Measurements from ENCODE around the gene PCNX1.
"Not testable (repeated sequence)": the region's sequence is repeated elsewhere in the genome, so short reads cannot be mapped to it uniquely, and the experiment has no call there.

PCNX1 gene

DNA sequence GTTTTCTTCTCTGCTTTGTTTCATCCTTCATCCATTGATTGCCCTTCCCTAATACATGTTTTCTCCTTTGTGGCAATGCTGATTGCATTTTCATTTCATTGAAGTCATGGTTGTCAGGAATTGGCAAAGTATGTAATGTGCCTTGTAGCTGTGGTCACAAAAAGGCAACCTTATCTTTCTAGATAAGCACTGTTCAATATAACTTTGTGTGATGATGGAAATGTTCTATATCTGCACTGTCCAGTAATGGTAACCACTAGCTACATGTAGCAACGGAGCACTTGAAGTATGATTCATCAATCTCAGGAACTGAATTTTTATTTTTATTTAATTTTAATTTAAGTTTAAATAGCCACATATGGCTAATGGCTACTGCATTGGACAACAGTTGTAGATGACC is 79.8 kb downstream of the PCNX1 start:
- H3K4me3 ChIP-seq (ENCODE audit: low read length) = no peak overlapping the region
- no peak for TF ChIP-seq ZNF274 (IDR thresholded peaks at IDR 0.05; ENCODE audit: low read depth, low read length)

DNA sequence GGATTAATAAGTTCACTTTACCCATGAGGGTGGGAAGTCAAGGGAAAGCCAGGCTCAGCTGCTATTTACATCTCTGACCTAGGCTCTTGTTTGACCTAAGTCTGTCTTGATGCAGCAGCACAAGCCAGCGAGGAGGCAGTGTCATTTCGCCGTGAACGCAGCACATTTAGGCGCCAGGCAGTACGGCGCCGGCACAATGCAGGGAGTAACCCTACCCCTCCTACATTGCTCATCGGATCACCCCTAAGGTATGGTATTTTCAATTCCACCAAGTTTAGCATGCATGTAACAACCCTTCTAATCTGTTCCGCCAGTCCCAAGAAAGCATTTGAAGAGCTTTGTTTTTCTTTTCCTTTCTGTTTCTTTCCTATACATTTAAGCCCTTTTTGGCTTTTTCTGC is 81.2 kb downstream of the PCNX1 start:
- H3K4me3 ChIP-seq (ENCODE audit: low read length) = peak overlapping the region; percentile 70; the same call in 1 of the 2 replicates
- no peak for TF ChIP-seq ZNF274 (IDR thresholded peaks at IDR 0.05; ENCODE audit: low read depth, low read length)

DNA sequence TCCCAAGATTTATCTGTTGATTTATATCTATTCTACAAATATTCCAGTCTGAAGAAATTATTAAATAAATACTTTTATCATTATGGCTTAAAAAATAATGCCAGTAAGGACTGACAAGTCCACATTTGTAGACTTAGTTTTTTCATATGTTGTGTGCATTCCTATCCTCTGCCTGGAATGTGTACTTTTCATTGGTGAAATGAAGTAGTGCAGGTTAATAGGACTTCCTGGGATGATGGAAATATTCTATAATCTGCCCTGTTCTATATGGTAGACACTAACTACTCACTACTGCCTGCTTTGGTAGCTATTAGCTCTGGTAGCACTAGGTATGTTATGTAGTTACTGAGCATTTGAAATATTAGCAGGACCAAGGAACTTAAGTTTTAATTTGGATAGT is 86.7 kb downstream of the PCNX1 start:
- TF ChIP-seq ZNF274 (IDR thresholded peaks at IDR 0.05; ENCODE audit: low read depth, low read length) = no peak
- no peak overlapping the region for H3K4me3 ChIP-seq (ENCODE audit: low read length)

DNA sequence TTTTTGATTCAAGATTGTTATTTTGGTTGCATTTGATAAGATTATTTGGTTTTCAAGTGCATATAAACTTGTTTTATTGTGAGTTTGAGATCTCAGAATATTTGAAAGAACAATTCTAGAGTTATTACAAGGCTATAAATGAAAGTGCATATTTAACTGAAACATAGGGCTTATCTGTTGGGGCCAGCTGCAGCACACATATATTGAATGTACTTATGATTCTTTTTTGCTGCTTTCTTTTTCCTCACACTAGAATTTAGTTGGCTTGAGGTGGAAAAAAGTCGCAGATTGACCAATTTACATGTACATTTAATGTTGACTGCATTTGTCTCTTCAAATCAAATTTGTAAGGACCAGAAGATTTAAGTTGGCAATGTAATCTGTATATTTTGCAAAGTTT is 88.0 kb downstream of the PCNX1 start:
- H3K4me3 ChIP-seq (ENCODE audit: low read length) = no peak overlapping the region
- TF ChIP-seq ZNF274 (IDR thresholded peaks at IDR 0.05; ENCODE audit: low read depth, low read length) = no peak

DNA sequence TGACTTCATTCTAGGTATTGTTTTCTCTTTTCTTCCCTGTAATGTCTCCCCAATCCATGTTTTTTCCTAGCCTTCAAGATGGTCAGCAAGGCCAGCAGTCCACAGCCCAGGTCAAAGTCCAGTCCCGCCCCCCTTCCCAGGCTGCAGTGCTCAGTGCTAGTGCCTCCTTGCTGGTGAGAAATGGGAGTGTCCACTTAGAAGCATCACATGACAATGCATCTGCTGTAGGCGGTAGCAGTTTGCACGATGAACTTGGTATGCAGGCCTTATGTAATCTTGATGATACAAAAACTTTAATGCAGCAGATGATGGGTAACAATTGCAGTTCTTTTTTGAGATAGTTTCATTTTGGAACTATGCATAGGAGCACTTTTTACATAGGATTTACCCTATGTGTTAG is 88.4 kb downstream of the PCNX1 start:
- H3K4me3 ChIP-seq (ENCODE audit: low read length) = no peak overlapping the region
- no peak for TF ChIP-seq ZNF274 (IDR thresholded peaks at IDR 0.05; ENCODE audit: low read depth, low read length)

DNA sequence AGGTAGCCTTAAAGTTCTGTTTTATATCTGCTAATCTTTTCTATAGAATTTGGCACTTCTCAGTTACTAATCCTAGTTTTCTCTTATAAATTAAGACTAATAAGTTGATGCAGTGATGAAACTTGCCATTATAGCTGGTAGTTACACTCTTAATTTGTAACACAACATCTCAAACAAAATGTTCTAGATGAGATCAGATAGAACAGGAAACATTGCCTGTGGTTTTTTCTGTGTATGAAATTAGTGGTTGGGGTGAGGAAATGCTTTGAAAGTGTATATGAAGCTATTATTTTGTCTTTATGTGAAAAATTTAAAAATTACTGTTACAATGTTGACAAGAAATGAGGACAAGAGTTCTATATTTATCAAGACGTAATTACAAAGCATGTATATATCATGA is 91.9 kb downstream of the PCNX1 start:
- no peak overlapping the region for H3K4me3 ChIP-seq (ENCODE audit: low read length)
- no peak for TF ChIP-seq ZNF274 (IDR thresholded peaks at IDR 0.05; ENCODE audit: low read depth, low read length)

DNA sequence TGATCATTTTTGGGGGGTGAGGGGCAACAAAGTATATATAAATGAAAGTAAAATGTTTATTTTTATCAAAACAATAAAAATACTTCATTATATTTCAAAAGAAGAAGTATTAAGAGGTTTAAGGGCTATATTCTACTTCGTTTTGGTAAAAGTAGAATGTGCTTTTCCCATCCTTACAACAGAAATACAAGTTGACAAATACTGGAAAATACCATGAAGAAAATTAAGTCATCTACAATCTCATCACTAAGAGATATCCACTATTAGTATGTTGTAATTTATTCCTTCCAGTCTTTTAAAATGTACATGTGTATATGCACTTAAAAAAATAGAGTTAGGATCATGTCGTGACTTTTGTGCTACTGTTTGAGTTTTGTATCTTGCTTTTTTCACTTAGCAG is 92.8 kb downstream of the PCNX1 start:
- no peak for TF ChIP-seq ZNF274 (IDR thresholded peaks at IDR 0.05; ENCODE audit: low read depth, low read length)
- H3K4me3 ChIP-seq (ENCODE audit: low read length) = no peak overlapping the region

DNA sequence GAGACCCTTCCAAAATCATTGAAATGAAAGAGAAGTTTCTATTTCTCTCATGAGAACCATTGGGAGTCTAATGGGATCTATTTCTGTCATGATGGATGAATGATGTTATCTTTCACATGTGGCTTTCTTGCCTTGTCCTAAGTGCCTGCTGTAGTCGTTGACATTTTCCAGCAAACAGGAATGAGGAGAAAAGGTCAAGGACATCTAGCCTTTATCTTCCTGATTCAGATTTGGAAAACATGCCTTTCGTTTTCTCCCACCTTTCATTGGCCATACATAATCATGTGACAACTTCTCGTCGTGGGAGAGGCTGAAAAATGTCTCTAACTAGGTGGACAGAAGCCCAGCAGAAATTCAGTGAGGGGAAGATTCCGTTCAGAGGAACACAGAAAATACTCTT is 94.5 kb downstream of the PCNX1 start:
- no peak for TF ChIP-seq ZNF274 (IDR thresholded peaks at IDR 0.05; ENCODE audit: low read depth, low read length)
- no peak overlapping the region for H3K4me3 ChIP-seq (ENCODE audit: low read length)

DNA sequence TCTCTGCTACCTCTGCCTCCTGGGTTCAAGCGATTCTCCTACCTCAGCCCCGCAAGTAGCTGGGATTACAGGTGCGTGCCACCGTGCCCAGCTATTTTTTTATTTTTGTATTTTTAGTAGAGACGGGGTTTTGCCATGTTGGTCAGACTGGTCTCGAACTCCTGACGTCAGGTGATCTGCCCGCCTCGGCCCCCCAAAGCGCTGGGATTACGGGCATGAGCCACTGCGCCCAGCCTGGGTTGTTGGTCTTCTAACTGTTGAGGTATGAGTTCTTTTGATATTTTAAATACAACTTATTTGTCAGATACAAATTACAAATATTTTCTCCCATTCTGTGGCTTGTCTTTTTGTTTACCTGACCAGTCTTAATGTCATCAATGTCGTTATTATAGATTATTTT is 95.9 kb downstream of the PCNX1 start:
- no peak for TF ChIP-seq ZNF274 (IDR thresholded peaks at IDR 0.05; ENCODE audit: low read depth, low read length)
- no peak overlapping the region for H3K4me3 ChIP-seq (ENCODE audit: low read length)

DNA sequence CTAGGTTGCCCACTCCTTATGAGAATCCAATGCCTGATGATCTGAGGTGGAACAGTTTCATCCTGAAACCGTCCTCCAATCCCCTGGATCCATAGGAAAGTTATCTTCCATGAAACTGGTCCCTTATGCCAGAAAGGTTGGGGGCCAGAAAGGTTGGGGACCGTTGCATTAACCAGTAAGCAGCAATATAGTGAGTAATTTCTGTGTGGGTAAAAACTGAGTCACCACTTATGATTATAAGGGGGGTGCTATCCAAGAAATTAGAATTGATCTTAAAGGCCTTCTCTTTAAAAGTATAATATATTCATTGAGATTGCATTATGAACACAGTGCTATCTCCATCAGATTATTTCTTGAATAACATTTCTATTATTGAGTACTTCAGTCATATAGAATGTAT is 97.2 kb downstream of the PCNX1 start:
- H3K4me3 ChIP-seq (ENCODE audit: low read length) = no peak overlapping the region
- no peak for TF ChIP-seq ZNF274 (IDR thresholded peaks at IDR 0.05; ENCODE audit: low read depth, low read length)

DNA sequence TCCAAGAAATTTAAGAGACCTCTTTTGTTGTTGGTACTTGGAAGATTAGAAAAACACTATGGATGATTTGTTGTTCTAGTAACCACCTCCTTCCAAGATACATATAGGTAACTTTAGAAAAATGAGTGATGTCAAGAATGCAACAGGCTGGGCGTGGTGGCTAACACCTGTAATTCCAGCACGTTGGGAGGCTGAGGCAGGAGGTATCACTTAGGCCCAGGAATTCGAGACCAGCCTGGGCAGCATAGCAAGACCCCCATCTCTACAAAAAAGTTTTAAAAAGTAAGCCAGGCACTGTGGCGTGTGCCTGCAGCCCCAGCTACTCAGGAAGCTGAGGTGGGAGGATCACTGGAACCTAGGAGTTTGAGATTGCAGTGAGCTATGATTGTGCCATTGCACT is 97.8 kb downstream of the PCNX1 start:
- TF ChIP-seq ZNF274 (IDR thresholded peaks at IDR 0.05; ENCODE audit: low read depth, low read length) = no peak
- H3K4me3 ChIP-seq (ENCODE audit: low read length) = no peak overlapping the region

DNA sequence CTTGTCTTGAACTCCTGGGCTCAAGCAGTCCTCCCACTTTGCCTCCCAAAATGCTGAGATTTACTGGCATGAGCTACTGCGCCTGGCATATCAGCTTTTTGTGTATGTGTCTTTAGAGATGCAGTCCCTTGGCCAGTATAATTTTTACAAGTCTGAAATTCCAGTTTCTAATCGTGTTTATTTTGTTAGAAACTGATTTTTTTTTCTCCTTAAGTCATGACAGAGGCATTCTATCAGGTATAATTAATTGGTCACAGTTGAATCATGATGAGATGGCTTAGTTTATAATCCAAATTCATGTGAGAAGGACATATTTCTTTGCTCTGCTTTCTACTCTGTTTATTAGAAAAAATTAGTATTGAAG is 98.9 kb downstream of the PCNX1 start:
- no peak overlapping the region for H3K4me3 ChIP-seq (ENCODE audit: low read length)
- TF ChIP-seq ZNF274 (IDR thresholded peaks at IDR 0.05; ENCODE audit: low read depth, low read length) = no peak

DNA sequence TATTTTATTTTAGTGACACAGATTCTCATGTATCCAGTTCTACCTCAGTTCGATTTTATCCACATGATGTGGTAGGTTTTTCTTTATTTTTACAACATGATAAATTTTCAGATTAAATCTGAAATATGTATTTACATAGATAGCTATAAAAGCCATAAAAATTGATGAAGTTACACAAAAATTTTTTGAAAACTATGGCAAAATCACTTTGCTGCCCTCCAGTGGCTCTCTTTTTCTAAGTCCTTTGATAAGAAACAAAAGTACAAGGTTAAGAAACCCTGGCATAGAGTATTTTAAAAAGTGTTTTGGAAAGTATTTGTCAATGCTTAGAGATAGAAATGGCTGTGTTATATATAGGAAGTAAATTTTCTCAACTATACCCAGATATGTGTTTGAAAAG is 104.2 kb downstream of the PCNX1 start:
- TF ChIP-seq ZNF274 (IDR thresholded peaks at IDR 0.05; ENCODE audit: low read depth, low read length) = no peak
- H3K4me3 ChIP-seq (ENCODE audit: low read length) = no peak overlapping the region

DNA sequence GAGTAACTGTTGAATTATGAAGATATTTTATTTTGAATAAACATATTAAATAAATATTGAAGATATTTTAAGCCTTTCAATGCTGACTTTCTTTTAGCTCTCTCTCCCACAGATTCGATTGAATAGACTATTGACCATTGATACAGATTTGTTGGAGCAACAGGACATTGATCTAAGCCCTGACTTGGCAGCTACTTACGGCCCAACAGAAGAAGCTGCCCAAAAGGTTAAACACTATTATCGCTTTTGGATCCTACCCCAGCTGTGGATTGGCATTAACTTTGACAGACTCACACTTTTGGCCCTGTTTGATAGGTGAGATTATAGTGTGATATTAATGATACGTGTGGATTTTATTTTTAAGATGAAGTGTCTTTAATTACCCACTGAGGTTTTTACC is 105.6 kb downstream of the PCNX1 start:
- TF ChIP-seq ZNF274 (IDR thresholded peaks at IDR 0.05; ENCODE audit: low read depth, low read length) = no peak
- no peak overlapping the region for H3K4me3 ChIP-seq (ENCODE audit: low read length)

DNA sequence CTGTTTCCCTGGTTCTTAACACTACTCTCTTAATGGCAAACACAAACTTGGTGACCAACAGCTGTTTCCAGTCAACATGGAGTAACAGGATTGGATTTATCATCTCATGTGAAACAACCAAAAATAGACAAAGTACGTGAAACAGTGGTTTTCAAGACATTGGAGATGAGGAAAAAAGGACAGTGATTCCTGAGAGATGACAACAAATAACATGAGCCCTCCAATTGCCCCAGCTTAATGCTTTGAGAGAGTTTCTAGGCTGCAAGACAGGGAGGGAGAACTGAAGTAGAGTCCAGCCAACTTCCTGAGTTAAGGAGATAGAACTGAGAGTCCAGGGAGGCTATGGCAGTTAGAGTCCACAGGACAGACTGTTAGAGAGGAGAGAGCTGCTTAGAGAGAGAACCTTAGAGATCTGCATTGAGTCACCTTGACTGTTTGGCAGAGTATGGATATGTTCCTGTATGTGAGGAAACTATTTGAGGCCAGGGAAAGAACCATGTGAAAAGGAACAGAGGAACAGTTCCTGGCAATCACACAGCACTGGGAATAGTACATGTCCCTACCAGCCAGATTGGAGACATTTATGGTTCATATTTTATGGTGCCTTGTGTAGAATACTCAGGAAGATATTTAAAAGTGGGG is 106.4 kb downstream of the PCNX1 start:
- no peak overlapping the region for H3K4me3 ChIP-seq (ENCODE audit: low read length)
- TF ChIP-seq ZNF274 (IDR thresholded peaks at IDR 0.05; ENCODE audit: low read depth, low read length) = no peak

DNA sequence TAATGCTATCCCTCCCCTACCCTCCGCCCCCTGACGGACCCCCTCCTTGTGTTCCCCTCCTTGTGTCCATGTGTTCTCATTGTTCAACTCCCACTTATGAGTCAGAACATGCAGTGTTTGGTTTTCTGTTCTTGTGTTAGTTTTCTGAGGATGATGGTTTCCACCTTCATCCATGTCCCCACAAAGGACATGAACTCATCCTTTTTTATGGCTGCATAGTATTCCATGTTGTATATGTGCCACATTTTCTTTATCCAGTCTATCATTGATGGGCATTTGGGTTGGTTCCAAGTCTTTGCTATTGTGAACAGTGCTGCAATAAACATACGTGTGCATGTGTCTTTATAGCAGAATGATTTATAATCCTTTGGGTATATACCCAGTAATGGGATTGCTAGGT is 112.7 kb downstream of the PCNX1 start:
- not testable (repeated sequence) for H3K4me3 ChIP-seq (ENCODE audit: low read length)
